IMR-90 (cell line): ENCODE measurements around the gene SYT8. TPM values are rescaled to one million over a fixed set of nuclear protein-coding genes. Genes with fewer than 3 reads are reported as not detected.

Experiments used
- ATAC-seq: fragments of 200-7000 bp; cut with Tn5 transposase; 2 replicates; pipeline ENCODE4 v1.9.1; 2020; ENCODE audit warnings: low read depth, mild to moderate bottlenecking, moderate library complexity
- BruUV-seq: library from RNA; stranded (reverse); fragments of 400-500 nt; replicated peaks from 2 replicates; lab custom pipeline; 2021; lab: Mats Ljungman, UMichigan
- CTCF ChIA-PET: fragments of 300-600 bp; formaldehyde crosslinking; extraction: SDS; loops from one replicate; lab custom pipeline; 2021; ENCODE audit warnings: antibody characterized with exemption; lab: Yijun Ruan, JAX
- POLR2A ChIA-PET: fragments of 300-600 bp; sonication (Branson Sonifier 250); formaldehyde crosslinking; loops from one replicate; lab custom pipeline; 2022; ENCODE audit warnings: antibody characterized with exemption; ENCODE audit not compliant: unreplicated experiment; lab: Charles Lee
- DNase-seq: peaks from one replicate; pipeline ENCODE4 v3.0.0; 2013
- H2AFZ ChIP-seq: replicated peaks from 2 replicates; pipeline ENCODE3; 2013; ENCODE audit warnings: low read length, mild to moderate bottlenecking; ENCODE audit not compliant: poor library complexity
- H2AK5ac ChIP-seq: 2 replicates; pipeline ENCODE4 v1.6.1; 2013; ENCODE audit warnings: low read depth, low read length, inconsistent platforms
- H2AK9ac ChIP-seq: replicated peaks from 2 replicates; pipeline ENCODE3; 2013; ENCODE audit warnings: mild to moderate bottlenecking, low read depth, low read length, moderate library complexity; ENCODE audit not compliant: poor library complexity
- H2BK120ac ChIP-seq: 2 replicates; pipeline ENCODE4 v1.6.1; 2013; ENCODE audit warnings: low read depth, low read length, inconsistent platforms
- H2BK15ac ChIP-seq: 3 replicates; pipeline ENCODE4 v1.6.1; 2013; ENCODE audit warnings: low read depth, low read length, inconsistent platforms
- H2BK20ac ChIP-seq: 2 replicates; pipeline ENCODE4 v1.6.1; 2013; ENCODE audit warnings: low read depth, mild to moderate bottlenecking, inconsistent platforms, low read length, moderate library complexity
- H2BK5ac ChIP-seq: 2 replicates; pipeline ENCODE4 v1.6.1; 2013; ENCODE audit warnings: mild to moderate bottlenecking, low read depth, low read length, inconsistent platforms; ENCODE audit not compliant: poor library complexity, severe bottlenecking
- H3K14ac ChIP-seq: replicated peaks from 2 replicates; pipeline ENCODE4 v1.6.1; 2013; ENCODE audit warnings: low read depth, low read length, inconsistent platforms
- H3K18ac ChIP-seq: 2 replicates; pipeline ENCODE4 v1.6.1; 2013; ENCODE audit warnings: low read depth, low read length, control low read depth
- H3K23ac ChIP-seq: 2 replicates; pipeline ENCODE4 v1.6.1; 2013; ENCODE audit warnings: low read depth, low read length, inconsistent platforms
- H3K27ac ChIP-seq: 2 replicates; pipeline ENCODE4 v1.5.1; 2013; ENCODE audit warnings: mild to moderate bottlenecking, control low read depth, low read length; ENCODE audit not compliant: insufficient read depth
- H3K27me3 ChIP-seq: 2 replicates; pipeline ENCODE4 v1.6.1; 2013; ENCODE audit warnings: low read length; ENCODE audit not compliant: control insufficient read depth, insufficient read depth
- H3K36me3 ChIP-seq: 2 replicates; pipeline ENCODE4 v1.6.1; 2013; ENCODE audit warnings: low read length, mixed read lengths; ENCODE audit not compliant: control insufficient read depth, insufficient read depth
- H3K4ac ChIP-seq: 2 replicates; pipeline ENCODE4 v1.6.1; 2013; ENCODE audit warnings: low read depth, low read length, inconsistent platforms
- H3K4me1 ChIP-seq: 2 replicates; pipeline ENCODE4 v1.6.1; 2013; ENCODE audit warnings: low read length, mixed read lengths; ENCODE audit not compliant: control insufficient read depth, insufficient read depth
- H3K4me2 ChIP-seq: 2 replicates; pipeline ENCODE4 v1.6.1; 2013; ENCODE audit warnings: low read depth, mild to moderate bottlenecking, control low read depth, low read length, moderate library complexity
- H3K4me3 ChIP-seq: 2 replicates; pipeline ENCODE4 v1.5.1; 2013; ENCODE audit warnings: low read depth, mild to moderate bottlenecking, control low read depth, low read length, moderate library complexity; ENCODE audit not compliant: insufficient read depth
- H3K56ac ChIP-seq: 2 replicates; pipeline ENCODE4 v1.6.1; 2013; ENCODE audit warnings: low read length, inconsistent platforms; ENCODE audit not compliant: insufficient read depth; ENCODE audit errors: extremely low read depth
- H3K79me1 ChIP-seq, 2 experiments: 2 replicates each; pipeline ENCODE4 v1.6.1; 2013; ENCODE audit warnings: low read length in 2 of 2, inconsistent platforms in 1 of 2, low read depth in 1 of 2
- H3K9ac ChIP-seq: 2 replicates; pipeline ENCODE4 v1.6.1; 2013; ENCODE audit warnings: low read depth, low read length, control low read depth
- H3K9me1 ChIP-seq: 2 replicates; pipeline ENCODE4 v1.6.1; 2013; ENCODE audit warnings: low read length, inconsistent platforms; ENCODE audit not compliant: insufficient read depth
- H3K9me3 ChIP-seq: 2 replicates; pipeline ENCODE4 v1.6.1; 2013; ENCODE audit warnings: low read length; ENCODE audit not compliant: control insufficient read depth, insufficient read depth
- H4K20me1 ChIP-seq: 2 replicates; pipeline ENCODE4 v1.6.1; 2013; ENCODE audit warnings: low read length, inconsistent platforms; ENCODE audit not compliant: insufficient read depth
- H4K5ac ChIP-seq: 2 replicates; pipeline ENCODE4 v1.6.1; 2013; ENCODE audit warnings: mild to moderate bottlenecking, low read depth, low read length, control low read depth
- H4K8ac ChIP-seq, 2 experiments: 2 replicates each; pipeline ENCODE4 v1.6.1; 2013; ENCODE audit warnings: low read depth in 2 of 2, low read length in 2 of 2, control low read depth in 1 of 2, inconsistent platforms in 1 of 2
- H4K91ac ChIP-seq: 2 replicates; pipeline ENCODE4 v1.6.1; 2013; ENCODE audit warnings: low read depth, low read length, inconsistent platforms; ENCODE audit not compliant: insufficient read depth
- BHLHE40 ChIP-seq: fragments of 150-350 bp; IDR thresholded peaks from 2 replicates; pipeline ENCODE4 v1.6.1; 2016; ENCODE audit warnings: mild to moderate bottlenecking, low read depth, low read length
- CEBPB ChIP-seq: IDR thresholded peaks from 2 replicates; pipeline ENCODE4 v1.6.1; 2012; ENCODE audit warnings: low read depth, low read length, improper control_type of control experiment
- CTCF ChIP-seq: conservative IDR thresholded peaks from 2 replicates; pipeline ENCODE4 v1.5.1; 2012; ENCODE audit warnings: mild to moderate bottlenecking, low read depth, low read length, improper control_type of control experiment
- MAZ ChIP-seq: IDR thresholded peaks from 2 replicates; pipeline ENCODE4 v1.6.1; 2012; ENCODE audit warnings: low read depth, mild to moderate bottlenecking, low read length, improper control_type of control experiment, moderate library complexity, borderline replicate concordance
- MXI1 ChIP-seq: IDR thresholded peaks from 2 replicates; pipeline ENCODE4 v1.6.1; 2012; ENCODE audit warnings: low read depth, mild to moderate bottlenecking, low read length, moderate library complexity, borderline replicate concordance
- RAD21 ChIP-seq: IDR thresholded peaks from 2 replicates; pipeline ENCODE4 v1.6.1; 2012; ENCODE audit warnings: low read length, improper control_type of control experiment
- RFX5 ChIP-seq: IDR thresholded peaks from 2 replicates; pipeline ENCODE4 v1.8.0; 2012; ENCODE audit warnings: low read depth, mild to moderate bottlenecking, low read length, moderate library complexity
- SMC3 ChIP-seq: fragments of 150-350 bp; IDR thresholded peaks from 2 replicates; pipeline ENCODE4 v1.6.1; 2016; ENCODE audit warnings: low read depth, mild to moderate bottlenecking, antibody characterized with exemption, low read length, moderate library complexity
- USF2 ChIP-seq: fragments of 150-350 bp; IDR thresholded peaks from 2 replicates; pipeline ENCODE4 v1.6.1; 2017; ENCODE audit warnings: mild to moderate bottlenecking, antibody characterized with exemption, low read length, low read depth
- WGBS, 2 experiments: methylation state at CpG; one replicate each; pipeline versions ENCODE4 v1.1.5 to v1.1.7; 2013; ENCODE audit warnings: missing lambda C conversion rate in 2 of 2; ENCODE audit not compliant: insufficient read length in 1 of 2; ENCODE audit errors: extremely low coverage in 2 of 2; 5-methylcytosine and 5-hydroxymethylcytosine counted together
- dilution Hi-C: fragments of 300-500 bp; cut with HindIII; formaldehyde crosslinking; loops from one replicate; pipeline ENCODE4 v1.14.3; 2018; ENCODE audit warnings: low sequenced_read_pairs; ENCODE audit not compliant: unreplicated experiment
- in situ Hi-C: fragments of 300-500 bp; cut with MboI; formaldehyde crosslinking; loops from 3 replicates; pipeline ENCODE4 v1.14.3; 2019; ENCODE audit warnings: low sequenced_read_pairs, inconsistent platforms, mixed read lengths
- intact Hi-C: fragments of 100-400 bp; cut with micrococcal nuclease; formaldehyde crosslinking; loops from 2 replicates; pipeline ENCODE4 v1.10.0; 2022
- polyA plus RNA-seq, 3 experiments: library from polyadenylated mRNA; depleted of rRNA; stranded (reverse); fragments of >200 nt; gene quantifications; 2 replicates each; pipeline ENCODE4 v1.2.3, GENCODE V29; 2012; ENCODE audit warnings: low replicate concordance in 1 of 3
- total RNA-seq: library from RNA; depleted of rRNA; stranded (reverse); fragments of >200 nt; gene quantifications from 2 replicates; pipeline ENCODE4 v1.2.3, GENCODE V29; 2012

Gene SYT8
- total and polyA plus RNA-seq, 2 of the 4 experiments (the other 2 are of a cell fraction), result not detected

- CTCF ChIA-PET, result no interaction called here
Observed at GRCh38 chr11:1815311-1815710, 19.5 kb upstream of the SYT8 start.

More at GRCh38 chr11:1815311-1815710, 19.5 kb upstream of the SYT8 start:
- no peak for TF ChIP-seq MXI1
- TF ChIP-seq RFX5, result no peak
- no peak for TF ChIP-seq CTCF
- TF ChIP-seq BHLHE40, result no peak
- no peak for TF ChIP-seq MAZ
- TF ChIP-seq CEBPB, result no peak
- no peak for TF ChIP-seq RAD21
- no peak for TF ChIP-seq SMC3
- TF ChIP-seq USF2, result no peak
- Histone ChIP-seq H2BK15ac (no peak overlapping the region), H2BK20ac (no peak overlapping the region), H3K9me1 (no peaks in the 10 kb centered on the region), H3K79me1 (no peaks in the 10 kb centered on the region), H4K5ac (no peak overlapping the region), H3K36me3 (no peaks in the 10 kb centered on the region), H3K27ac (no peak overlapping the region), H2AFZ (no peak overlapping the region), H2BK120ac (no peak overlapping the region), H3K4me2 (no peak overlapping the region), H2AK5ac (no peak overlapping the region), H3K4me1 (no peaks in the 10 kb centered on the region), H4K20me1 (no peaks in the 10 kb centered on the region), H3K4ac (no peak overlapping the region), H3K18ac (no peak overlapping the region), H4K8ac (no peak overlapping the region), H3K9me3 (peaks cover 21% of the 10 kb centered on the region), H3K4me3 (no peak overlapping the region), H4K91ac (no peak overlapping the region), H3K56ac (no peak overlapping the region), H3K9ac (no peak overlapping the region), H2AK9ac (no peak overlapping the region), H2BK5ac (no peak overlapping the region), H3K14ac (no peak overlapping the region), H3K23ac (no peak overlapping the region), H3K27me3 (peaks cover 50% of the 10 kb centered on the region)
- dilution Hi-C loops (no loop called here), in situ Hi-C loops (no loop called here), intact Hi-C loops (no loop called here)
- POLR2A ChIA-PET, result no interaction called here
- 43% methylated on average over 1 of the region's 8 CpGs; no CpG with 5 or more reads in 1 of the 2 experiments for WGBS, 2 experiments
- no peak for ATAC-seq
- no TSS peak for BruUV-seq
- DNase-seq, result no peak
